Kidney tubule cell (primary cell): ENCODE results near the gene MAP7D2.

Experiments used
- DNase-seq: peaks from one replicate; pipeline ENCODE4 v3.0.0-alpha.2; 2018; ENCODE audit warnings: low spot score

Gene MAP7D2

GRCh38 chrX:20112022-20112774 lies 4.5 kb downstream of the MAP7D2 start:
- DNase-seq = no peak

- no peak for DNase-seq
Measured at GRCh38 chrX:20111271-20111670, 5.4 kb downstream of the MAP7D2 start.

- no peak for DNase-seq
Measured at GRCh38 chrX:20101934-20102581, 14.6 kb downstream of the MAP7D2 start.

- no peak for DNase-seq
Measured at GRCh38 chrX:20091499-20091898, 25.2 kb downstream of the MAP7D2 start.

- DNase-seq = no peak
Measured at GRCh38 chrX:20089845-20090244, 26.9 kb downstream of the MAP7D2 start.

GRCh38 chrX:20080277-20080676 lies 36.4 kb downstream of the MAP7D2 start:
- DNase-seq = no peak

- DNase-seq = no peak
Measured at GRCh38 chrX:20071511-20072079, 45.1 kb downstream of the MAP7D2 start.

GRCh38 chrX:20067709-20068561 lies 48.8 kb downstream of the MAP7D2 start:
- peak; percentile 86 for DNase-seq

GRCh38 chrX:20066968-20067708 lies 49.6 kb downstream of the MAP7D2 start:
- DNase-seq = peak; percentile 68

- peak; percentile 31 for DNase-seq
Measured at GRCh38 chrX:20063716-20064351, 52.9 kb downstream of the MAP7D2 start.

GRCh38 chrX:20063153-20063552 lies 53.6 kb downstream of the MAP7D2 start:
- DNase-seq = no peak

- peak; percentile 73 for DNase-seq
Measured at GRCh38 chrX:20061855-20062254, 54.9 kb downstream of the MAP7D2 start.

- no peak for DNase-seq
Measured at GRCh38 chrX:20060961-20061748, 55.6 kb downstream of the MAP7D2 start.

- peak; percentile 61 for DNase-seq
Measured at GRCh38 chrX:20059467-20060128, 57.1 kb downstream of the MAP7D2 start.

GRCh38 chrX:20057479-20057878 lies 59.2 kb downstream of the MAP7D2 start:
- no peak for DNase-seq

- peak; percentile 78 for DNase-seq
Measured at GRCh38 chrX:20056704-20057103, 60.0 kb downstream of the MAP7D2 start.

- DNase-seq = no peak
Measured at GRCh38 chrX:20053537-20053936, 63.2 kb downstream of the MAP7D2 start.

- no peak for DNase-seq
Measured at GRCh38 chrX:20046864-20047263, 69.8 kb downstream of the MAP7D2 start.

GRCh38 chrX:20046223-20046622 lies 70.5 kb downstream of the MAP7D2 start:
- no peak for DNase-seq

- DNase-seq = no peak
Measured at GRCh38 chrX:20042221-20042620, 74.5 kb downstream of the MAP7D2 start.
